ENCODE measurements around the gene MCM8.
"Not testable (repeated sequence)": the region's sequence is repeated elsewhere in the genome, so short reads cannot be mapped to it uniquely, and the experiment has no call there.

Gene MCM8

GRCh38 chr20:6000871-6001270 is 50.4 kb downstream of the MCM8 start:
- DNase-seq (ENCODE audit: low read depth, low spot score) = no peak

- DNase-seq (ENCODE audit: low read depth, low spot score) = no peak
These were observed 56.1 kb downstream of the MCM8 start for GRCh38 chr20:6006603-6006949.

DNA sequence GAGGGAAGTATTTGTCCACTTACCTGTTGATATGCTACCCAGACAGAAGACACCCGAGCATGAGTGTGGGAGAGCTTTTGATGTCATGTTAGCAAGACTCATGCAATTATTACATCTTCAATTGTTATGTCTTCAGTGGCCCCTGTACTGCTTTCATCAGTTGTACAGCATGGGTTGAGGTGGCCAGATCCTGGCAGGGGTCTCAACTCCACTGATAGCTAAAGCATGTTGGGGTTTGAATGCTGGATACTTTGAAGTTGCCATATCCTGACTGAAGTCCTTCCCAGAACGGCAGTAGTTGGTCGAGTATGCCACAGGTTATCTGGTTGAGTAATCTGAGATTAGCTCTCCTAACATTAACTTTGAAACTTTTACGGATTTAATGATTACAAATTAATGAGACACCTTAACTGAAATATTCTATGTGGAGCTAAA is 56.7 kb downstream of the MCM8 start:
- no peak for DNase-seq (ENCODE audit: low read depth, low spot score)

GRCh38 chr20:6007529-6008103 is 57.2 kb downstream of the MCM8 start:
- no peak for DNase-seq (ENCODE audit: low read depth, low spot score)

GRCh38 chr20:6008254-6008653 is 57.8 kb downstream of the MCM8 start:
- DNase-seq (ENCODE audit: low read depth, low spot score) = no peak

DNA sequence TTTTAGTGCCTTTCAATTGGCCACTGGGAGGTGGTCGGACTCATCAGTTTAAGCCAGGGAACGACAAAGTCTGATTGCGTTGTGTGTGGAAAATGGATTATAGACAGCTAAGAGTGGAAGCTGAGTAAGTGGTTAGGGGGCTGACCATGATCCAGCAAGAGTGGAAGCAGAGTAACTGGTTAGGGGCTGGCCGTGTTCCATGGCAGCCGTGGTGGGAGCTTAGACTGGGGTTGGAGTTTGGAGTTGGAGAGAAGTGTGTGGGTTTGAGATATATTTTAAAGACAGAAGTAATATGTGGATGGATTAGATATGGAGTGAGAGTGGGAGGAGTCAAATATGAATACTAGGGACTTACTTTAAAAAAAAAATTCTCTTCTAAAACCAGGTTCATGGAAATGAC is 61.7 kb downstream of the MCM8 start:
- DNase-seq (ENCODE audit: low read depth, low spot score) = no peak

DNA sequence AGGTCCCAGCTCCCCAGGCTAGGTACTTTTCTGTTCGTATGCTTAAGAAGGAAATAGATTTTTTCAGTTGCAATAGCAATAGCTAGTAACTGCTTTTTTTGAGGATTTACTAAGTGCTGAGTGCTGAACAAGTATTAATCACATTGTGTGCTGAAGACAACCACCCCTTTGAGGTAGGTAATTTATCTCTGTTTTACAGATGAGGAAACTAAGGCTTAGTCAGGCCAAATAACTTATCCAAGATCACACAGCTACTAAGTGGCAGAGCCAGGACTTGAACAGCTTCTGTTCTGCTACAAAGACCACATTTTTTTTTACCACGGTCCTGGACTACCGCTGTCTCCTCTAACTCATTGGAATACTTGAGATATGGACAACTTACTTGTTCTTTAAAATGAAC is 63.6 kb downstream of the MCM8 start:
- DNase-seq (ENCODE audit: low read depth, low spot score) = no peak

GRCh38 chr20:6014957-6015356 is 64.5 kb downstream of the MCM8 start:
- no peak for DNase-seq (ENCODE audit: low read depth, low spot score)

- no peak for DNase-seq (ENCODE audit: low read depth, low spot score)
These were observed 67.0 kb downstream of the MCM8 start for GRCh38 chr20:6017467-6017866.

GRCh38 chr20:6017880-6018279 is 67.4 kb downstream of the MCM8 start:
- no peak for DNase-seq (ENCODE audit: low read depth, low spot score)

DNA sequence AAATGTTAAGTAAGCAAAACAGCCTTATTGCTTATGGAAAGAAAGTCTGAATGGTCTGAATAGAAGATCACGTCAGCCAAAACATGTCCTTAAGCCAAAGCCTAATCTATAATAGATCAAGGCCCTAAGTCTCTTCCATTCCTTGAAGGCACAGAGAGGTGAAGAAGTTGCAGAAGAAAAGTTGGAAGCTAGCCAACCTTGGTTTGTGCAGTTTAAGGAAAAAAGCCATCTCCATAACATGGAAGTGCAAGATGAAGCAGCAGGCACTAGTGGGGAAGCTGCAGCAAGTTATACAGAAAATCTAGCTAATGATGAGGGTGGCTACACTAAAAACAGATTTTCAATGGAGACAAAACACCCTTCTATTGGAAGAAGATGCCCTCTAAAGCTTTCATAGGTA is 74.3 kb downstream of the MCM8 start:
- DNase-seq (ENCODE audit: low read depth, low spot score) = no peak

GRCh38 chr20:6026051-6026450 is 75.6 kb downstream of the MCM8 start:
- no peak for DNase-seq (ENCODE audit: low read depth, low spot score)

DNA sequence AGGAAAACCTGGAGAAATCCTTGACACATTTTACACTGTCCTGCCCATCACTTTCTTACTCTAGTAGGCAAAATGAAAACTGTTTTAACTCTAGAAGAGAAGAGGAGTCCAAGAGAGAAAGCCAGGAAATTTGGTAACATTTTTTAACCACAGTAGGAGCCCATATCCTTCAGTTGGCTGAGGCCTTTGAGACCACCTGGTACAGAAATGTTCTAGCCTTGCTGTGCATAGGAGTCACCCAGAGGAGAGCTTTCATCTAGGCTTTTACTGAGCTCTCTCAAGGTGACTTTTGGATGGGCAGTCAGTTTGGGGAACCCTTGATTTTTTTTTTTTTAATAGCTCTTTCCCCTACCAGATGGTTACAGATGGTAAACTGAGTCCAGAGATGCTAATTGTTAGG is 78.4 kb downstream of the MCM8 start:
- DNase-seq (ENCODE audit: low read depth, low spot score) = no peak

DNA sequence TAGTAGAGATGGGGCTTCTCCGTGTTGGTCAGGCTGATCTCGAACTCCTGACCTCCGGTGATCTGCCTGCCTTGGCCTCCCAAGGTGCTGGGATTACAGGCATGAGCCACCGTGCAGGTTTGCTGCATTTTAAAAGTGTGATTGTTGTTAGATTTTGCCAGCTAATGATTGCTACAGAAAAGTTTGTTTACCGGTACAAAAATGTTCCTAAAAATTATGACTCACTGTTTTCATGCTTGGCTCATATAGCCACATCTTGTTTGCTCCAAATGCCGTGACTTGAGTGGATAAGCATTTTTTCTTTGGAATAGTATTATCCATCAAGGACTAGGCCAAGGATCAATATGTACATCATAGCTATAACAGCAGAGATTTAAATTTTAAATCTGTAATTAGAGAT is 79.1 kb downstream of the MCM8 start:
- DNase-seq (ENCODE audit: low read depth, low spot score) = no peak

GRCh38 chr20:6030453-6031080 is 80.1 kb downstream of the MCM8 start:
- DNase-seq (ENCODE audit: low read depth, low spot score) = no peak

GRCh38 chr20:6032907-6033306 is 82.5 kb downstream of the MCM8 start:
- DNase-seq (ENCODE audit: low read depth, low spot score) = not testable (repeated sequence)

- no peak for DNase-seq (ENCODE audit: low read depth, low spot score)
These were observed 83.9 kb downstream of the MCM8 start for GRCh38 chr20:6034134-6034969.

GRCh38 chr20:6036213-6036612 is 85.8 kb downstream of the MCM8 start:
- DNase-seq (ENCODE audit: low read depth, low spot score) = no peak

GRCh38 chr20:6037082-6037481 is 86.6 kb downstream of the MCM8 start:
- no peak for DNase-seq (ENCODE audit: low read depth, low spot score)

DNA sequence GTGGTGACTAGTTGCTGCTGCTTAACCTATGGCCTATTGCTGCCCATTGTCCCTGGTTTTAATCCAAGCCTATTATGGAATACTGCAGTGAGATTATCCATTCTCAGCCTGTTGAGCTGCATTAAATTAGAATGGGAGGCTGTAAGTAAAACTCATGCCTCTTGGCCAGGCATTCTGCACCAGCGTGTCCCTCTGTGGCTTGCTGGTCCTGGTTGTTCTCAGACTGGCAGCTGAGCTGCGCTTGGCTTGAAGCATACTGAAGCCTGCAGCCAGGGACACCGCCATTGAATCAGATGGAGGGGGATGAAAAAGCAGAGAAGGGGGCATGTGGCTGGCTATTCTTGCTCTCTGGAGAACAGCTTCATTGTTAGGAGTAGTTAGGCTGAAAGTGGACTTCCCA is 87.8 kb downstream of the MCM8 start:
- DNase-seq (ENCODE audit: low read depth, low spot score) = no peak

- no peak for DNase-seq (ENCODE audit: low read depth, low spot score)
These were observed 89.3 kb downstream of the MCM8 start for GRCh38 chr20:6039766-6040165.

DNA sequence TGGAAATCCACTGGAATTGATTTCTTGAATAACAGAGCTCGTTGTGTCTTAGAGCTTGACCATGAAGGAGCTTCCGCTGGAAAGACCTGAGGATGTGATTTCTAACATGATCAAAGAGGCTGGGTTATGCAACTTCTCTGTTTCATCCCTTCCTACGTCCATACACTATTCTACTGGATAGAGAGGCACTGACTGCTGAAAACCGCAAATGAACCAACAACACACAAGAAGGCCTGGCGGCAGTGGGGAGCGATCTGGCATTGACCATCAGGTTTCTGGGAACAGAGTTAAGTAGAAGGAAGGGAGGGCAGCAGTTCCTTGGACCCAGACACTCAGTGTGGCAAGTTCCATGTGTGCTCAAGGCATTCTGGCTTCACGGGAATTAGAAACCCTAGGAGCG is 90.1 kb downstream of the MCM8 start:
- no peak for DNase-seq (ENCODE audit: low read depth, low spot score)

All from ELF-1 (cell line).